ENCODE data around the gene DMRTB1. TPM values are rescaled to one million over a fixed set of nuclear protein-coding genes. Genes with fewer than 3 reads are reported as not detected.

The DMRTB1 gene
- polyA plus RNA-seq, 1 donor from 2014 or later, result not detected

- no peaks in the 10 kb centered on the region for H3K9me2 ChIP-seq (ENCODE audit: insufficient read depth, low read length)
- H3K9ac ChIP-seq (ENCODE audit: low read length), result no peak overlapping the region
- no peak overlapping the region for H2AFZ ChIP-seq (ENCODE audit: low read depth, low read length)
- no peaks in the 10 kb centered on the region for H3K27me3 ChIP-seq (ENCODE audit: insufficient read depth, low read depth, low read length)
- H4K20me1 ChIP-seq (ENCODE audit: insufficient read depth), result no peaks in the 10 kb centered on the region
- no peak overlapping the region for H3K4me2 ChIP-seq (ENCODE audit: low read length)
- no peaks in the 10 kb centered on the region for H3K9me3 ChIP-seq (ENCODE audit: low read length)
- no peak overlapping the region for H3K27ac ChIP-seq (ENCODE audit: low read length)
- no peaks in the 10 kb centered on the region for H3F3A ChIP-seq (ENCODE audit: insufficient read depth, low read length, poor library complexity, severe bottlenecking)
- TF ChIP-seq CTCF (IDR thresholded peaks at IDR 0.05; ENCODE audit: poor library complexity, severe bottlenecking) (no peak), MXI1 (conservative IDR thresholded peaks at IDR 0.05; ENCODE audit: poor library complexity, severe bottlenecking) (no peak), RAD21 (conservative IDR thresholded peaks at IDR 0.05) (no peak), EZH2 (IDR thresholded peaks at IDR 0.05; ENCODE audit: borderline replicate concordance, insufficient read depth, low read length, poor library complexity, severe bottlenecking) (no peak), EP300 (conservative IDR thresholded peaks at IDR 0.05; ENCODE audit: poor library complexity, severe bottlenecking) (no peak), SMC3 (conservative IDR thresholded peaks at IDR 0.05; ENCODE audit: poor library complexity) (no peak), REST (IDR thresholded peaks at IDR 0.05; ENCODE audit: borderline replicate concordance) (no peak), TAF1 (IDR thresholded peaks at IDR 0.05; ENCODE audit: low read depth) (no peak), POLR2AphosphoS5 (IDR thresholded peaks at IDR 0.05) (no peak)
- H3K4me3 ChIP-seq (ENCODE audit: low read length), result no peak overlapping the region
- no peaks in the 10 kb centered on the region for H3K79me2 ChIP-seq (replicated peaks; ENCODE audit: insufficient read depth, low read length)
- H3K36me3 ChIP-seq (ENCODE audit: insufficient read depth, low read length), result no peaks in the 10 kb centered on the region
These were observed 49.1 kb upstream of the DMRTB1 start for GRCh38 chr1:53410100-53410541.

- no peak overlapping the region for H3K4me2 ChIP-seq (ENCODE audit: low read length)
- H3F3A ChIP-seq (ENCODE audit: insufficient read depth, low read length, poor library complexity, severe bottlenecking), result no peaks in the 10 kb centered on the region
- no peak overlapping the region for H2AFZ ChIP-seq (ENCODE audit: low read depth, low read length)
- H3K27me3 ChIP-seq (ENCODE audit: insufficient read depth, low read depth, low read length), result no peaks in the 10 kb centered on the region
- H3K9ac ChIP-seq (ENCODE audit: low read length), result no peak overlapping the region
- H3K9me2 ChIP-seq (ENCODE audit: insufficient read depth, low read length), result no peaks in the 10 kb centered on the region
- no peak overlapping the region for H3K4me3 ChIP-seq (ENCODE audit: low read length)
- H3K79me2 ChIP-seq (replicated peaks; ENCODE audit: insufficient read depth, low read length), result no peaks in the 10 kb centered on the region
- H3K36me3 ChIP-seq (ENCODE audit: insufficient read depth, low read length), result no peaks in the 10 kb centered on the region
- no peaks in the 10 kb centered on the region for H4K20me1 ChIP-seq (ENCODE audit: insufficient read depth)
- no peaks in the 10 kb centered on the region for H3K9me3 ChIP-seq (ENCODE audit: low read length)
- no peak for TF ChIP-seq MXI1 (conservative IDR thresholded peaks at IDR 0.05; ENCODE audit: poor library complexity, severe bottlenecking)
- no peak overlapping the region for H3K27ac ChIP-seq (ENCODE audit: low read length)
These were observed 48.5 kb upstream of the DMRTB1 start for GRCh38 chr1:53410701-53411100.
